K562 (cell line): ENCODE measurements around the gene SEC23B. TPM values are rescaled to one million over a fixed set of nuclear protein-coding genes. Genes with fewer than 3 reads are reported as not detected.

Source experiments
- ATAC-seq: fragments of 200-7000 bp; cut with Tn5 transposase; 3 replicates; pipeline ENCODE4 v1.9.1; 2020; ENCODE audit warnings: moderate library complexity
- BruUV-seq: library from RNA; stranded (reverse); fragments of 400-500 nt; replicated peaks from 2 replicates; lab custom pipeline; 2021; lab: Mats Ljungman, UMichigan
- CTCF ChIA-PET: fragments of 300-600 bp; formaldehyde crosslinking; extraction: SDS; loops from one replicate; lab custom pipeline; 2021; ENCODE audit warnings: low intra/inter-chr PET ratio; lab: Yijun Ruan, JAX
- POLR2A ChIA-PET: fragments of 300-600, 350-650 bp; sonication (Branson Sonifier 250); formaldehyde crosslinking; extraction: SDS; loops from one replicate; lab custom pipeline; 2021; ENCODE audit warnings: antibody characterized with exemption, inconsistent platforms; lab: Yijun Ruan, JAX
- DNase-seq, 4 experiments: peaks; one replicate each; pipeline versions ENCODE4 v3.0.0 to v3.0.0-alpha.2; 2011 to 2018; ENCODE audit warnings: low spot score in 3 of 4, mixed read lengths in 3 of 4; ENCODE audit errors: extremely low read depth in 1 of 4
- FAIRE-seq: peaks from 2 replicates; lab custom pipeline; 2011; peaks lifted over from hg19 to GRCh38; lab: Jason Lieb, UNC
- H2AFZ ChIP-seq: 2 replicates; pipeline ENCODE4 v1.6.0; 2011; ENCODE audit warnings: low read depth, low read length, control low read depth, inconsistent platforms
- H3K27ac ChIP-seq: fragments of 200-600 bp; 3 replicates; pipeline ENCODE4 v1.8.0; 2011; ENCODE audit warnings: low read depth, mild to moderate bottlenecking, control low read depth, inconsistent platforms, low read length, moderate library complexity, mixed read lengths; ENCODE audit errors: extremely low read depth
- H3K27me3 ChIP-seq, 2 experiments: fragments of 300-600 bp in 1 of 2; 2 replicates in 1 of 2; 3 replicates in 1 of 2; pipeline versions ENCODE4 v1.6.0 to v1.8.0; 2011; ENCODE audit warnings: inconsistent platforms in 2 of 2, low read length in 2 of 2, mild to moderate bottlenecking in 1 of 2, mixed read lengths in 1 of 2, moderate library complexity in 1 of 2; ENCODE audit not compliant: control insufficient read depth in 2 of 2, insufficient read depth in 2 of 2
- H3K36me3 ChIP-seq: fragments of 300-600 bp; 3 replicates; pipeline ENCODE4 v1.8.0; 2011; ENCODE audit warnings: mild to moderate bottlenecking, low read length, inconsistent platforms; ENCODE audit not compliant: control insufficient read depth, insufficient read depth
- H3K4me1 ChIP-seq, 2 experiments: fragments of 200-600 bp in 1 of 2; replicated peaks in 1 of 2; 2 replicates in 1 of 2; 3 replicates in 1 of 2; pipeline versions ENCODE4 v1.5.1 to v1.8.0; 2011; ENCODE audit warnings: inconsistent platforms in 2 of 2, low read length in 2 of 2, mild to moderate bottlenecking in 1 of 2, mixed read lengths in 1 of 2, moderate library complexity in 1 of 2; ENCODE audit not compliant: control insufficient read depth in 2 of 2, insufficient read depth in 2 of 2
- H3K4me2 ChIP-seq: 2 replicates; pipeline ENCODE4 v1.6.1; 2011; ENCODE audit warnings: low read length, control low read depth, inconsistent platforms, mixed read lengths; ENCODE audit not compliant: insufficient read depth
- H3K4me3 ChIP-seq: fragments of 200-600 bp; sonication (generic), shearing (Covaris generic); 2 replicates; pipeline ENCODE4 v1.5.1; 2016; ENCODE audit warnings: control low read depth, inconsistent platforms
- H3K79me2 ChIP-seq: fragments of 200-600 bp; 3 replicates; pipeline ENCODE4 v1.8.0; 2011; ENCODE audit warnings: low read length, inconsistent platforms; ENCODE audit not compliant: control insufficient read depth, insufficient read depth
- H3K9ac ChIP-seq, 2 experiments: 2 replicates each; pipeline versions ENCODE4 v1.6.0 to v1.6.1; 2011; ENCODE audit warnings: low read depth in 2 of 2, low read length in 2 of 2, control low read depth in 1 of 2, inconsistent platforms in 1 of 2, mild to moderate bottlenecking in 1 of 2, mixed read lengths in 1 of 2; ENCODE audit not compliant: insufficient read depth in 1 of 2
- H3K9me1 ChIP-seq: one replicate; pipeline ENCODE4 v1.6.0; 2011; ENCODE audit warnings: inconsistent platforms, mild to moderate bottlenecking, low read length, moderate library complexity; ENCODE audit not compliant: control insufficient read depth, insufficient read depth
- H3K9me3 ChIP-seq: replicated peaks from 2 replicates; pipeline ENCODE4 v1.5.1; 2011; ENCODE audit warnings: low read depth, low read length, inconsistent platforms; ENCODE audit not compliant: control insufficient read depth, insufficient read depth
- H4K20me1 ChIP-seq: replicated peaks from 2 replicates; pipeline ENCODE4 v1.6.1; 2011; ENCODE audit warnings: low read length, inconsistent platforms, mixed read lengths; ENCODE audit not compliant: control insufficient read depth, insufficient read depth
- ASH1L ChIP-seq: fragments of 450-650 bp; IDR thresholded peaks from 2 replicates; pipeline ENCODE4 v1.6.1; 2018; ENCODE audit warnings: borderline replicate concordance, mild to moderate bottlenecking, low read depth; ENCODE audit not compliant: partially characterized antibody
- ILF3 ChIP-seq: fragments of 450-650 bp; IDR thresholded peaks from 2 replicates; pipeline ENCODE4 v1.6.1; 2018; ENCODE audit warnings: antibody characterized with exemption, mild to moderate bottlenecking, moderate library complexity, borderline replicate concordance
- SMARCB1 ChIP-seq: IDR thresholded peaks from 2 replicates; pipeline ENCODE4 v1.6.1; 2011; ENCODE audit warnings: improper control_type of control experiment, low read depth; ENCODE audit not compliant: insufficient read length
- ZBTB11 ChIP-seq, 3 experiments: fragments of 200-800 bp in 1 of 3; fragments of 250-450 bp in 1 of 3; fragments of 450-650 bp in 1 of 3; sonication (Bioruptor Pico) in 1 of 3; sonication (Bioruptor generic) in 1 of 3; formaldehyde crosslinking in 1 of 3; IDR thresholded peaks; 2 replicates each; pipeline versions ENCODE4 v1.6.1 to v1.8.0; 2016 to 2022; ENCODE audit warnings: mild to moderate bottlenecking in 2 of 3, missing genetic modification characterization in 2 of 3, missing compliant biosample characterization in 1 of 3, moderate library complexity in 1 of 3
- WGBS: fragments of 100-300 bp; shearing (Covaris generic); methylation state at CpG from one replicate; pipeline ENCODE4 v1.1.6; 2016; ENCODE audit warnings: low coverage, mixed read lengths; ENCODE audit not compliant: insufficient coverage; ENCODE audit errors: missing lambda C conversion rate; 5-methylcytosine and 5-hydroxymethylcytosine counted together
- in situ Hi-C: fragments of 300-500 bp; cut with MboI; formaldehyde crosslinking; loops from 4 replicates; pipeline ENCODE4 v1.15.0; 2018; ENCODE audit warnings: inconsistent platforms, mixed read lengths
- intact Hi-C: fragments of 100-400 bp; cut with micrococcal nuclease; formaldehyde crosslinking; loops from 2 replicates; pipeline ENCODE4 v1.14.2; 2022
- polyA plus RNA-seq, 8 experiments: library from polyadenylated mRNA; depleted of rRNA in 4 of 8; stranded (reverse) in 5 of 8; unstranded in 3 of 8; fragments of >200 nt; fragmentation: Nextera tagmentation in 2 of 8; fragmentation: Illumina TruSeq in 1 of 8; extraction: Ambion mirVana in 2 of 8; extraction: Trizol in 1 of 8; gene quantifications; 2 replicates each; pipeline versions ENCODE4 v1.2.1 to v1.2.3, GENCODE V29; 2011 to 2014; ENCODE audit warnings: inconsistent platforms in 1 of 8, missing spikeins in 1 of 8
- total RNA-seq, 7 experiments: library from RNA; depleted of rRNA in 6 of 7; stranded (reverse); fragments of >200 nt in 6 of 7; fragmentation: Illumina TruSeq in 2 of 7; extraction: Trizol in 2 of 7; gene quantifications; 2 replicates each; pipeline versions ENCODE4 v1.2.1 to v1.2.3, GENCODE V29; 2011 to 2021; ENCODE audit warnings: low replicate concordance in 1 of 7
- TF ChIP-seq, protein P1 (sequence below): fragments of 250-450 bp; sonication (Bioruptor Pico); IDR thresholded peaks from 2 replicates; pipeline ENCODE4 v1.4.0; 2020; ENCODE audit warnings: mild to moderate bottlenecking, moderate library complexity

SEC23B gene
- total and polyA plus RNA-seq, 9 of the 15 experiments (the other 6 are each of a cell fraction or from before 2014, with no cell fraction given): 31.7 to 70.2 (median 38.5) TPM

DNA sequence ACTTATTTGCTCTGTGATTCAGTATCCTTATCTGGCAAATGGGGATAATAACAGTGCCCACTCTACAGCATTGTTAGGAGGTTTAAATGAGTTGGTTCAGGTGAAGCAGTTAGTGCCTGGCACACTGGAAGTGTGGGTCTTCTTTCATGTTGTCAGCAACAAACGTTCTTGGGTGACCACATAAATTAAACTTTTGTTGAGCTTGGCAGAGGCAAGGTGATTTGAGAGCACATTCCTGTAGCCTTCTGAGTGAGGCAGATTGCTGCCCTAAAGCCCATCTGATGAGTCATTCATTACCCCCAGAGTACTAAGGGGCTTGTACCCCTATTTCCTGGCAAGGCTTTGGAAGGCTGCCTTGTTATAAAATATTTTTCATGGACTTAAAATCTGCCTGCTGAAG, 25.8 kb downstream of the SEC23B start:
- POLR2A ChIA-PET: no interaction called here
- DNase-seq (no peak), ATAC-seq (no peak)
- no peaks in the 10 kb centered on the region for H3K4me1 ChIP-seq
- 0% methylated on average over 1 of the region's 1 CpG for WGBS
- intact Hi-C loops: no loop called here
- H3K27me3 ChIP-seq: no peaks in the 10 kb centered on the region
- H3K9ac ChIP-seq: no peak overlapping the region
- no peak overlapping the region for H3K4me3 ChIP-seq
- no peaks in the 10 kb centered on the region for H3K79me2 ChIP-seq
- H2AFZ ChIP-seq: no peak overlapping the region
- no peak overlapping the region for H3K27ac ChIP-seq
- H3K9me3 ChIP-seq: no peaks in the 10 kb centered on the region
- H3K36me3 ChIP-seq: peaks cover 66% of the 10 kb centered on the region
- H3K9me1 ChIP-seq: no peaks in the 10 kb centered on the region
- H3K4me2 ChIP-seq: no peak overlapping the region
- no TSS peak for BruUV-seq
- TF ChIP-seq ASH1L (no peak), ILF3 (no peak), ZBTB11 (CRISPR knock-in tag; IDR thresholded peaks at IDR 0.05) (no peak), SMARCB1 (no peak)
- TF ChIP-seq, protein P1, sequence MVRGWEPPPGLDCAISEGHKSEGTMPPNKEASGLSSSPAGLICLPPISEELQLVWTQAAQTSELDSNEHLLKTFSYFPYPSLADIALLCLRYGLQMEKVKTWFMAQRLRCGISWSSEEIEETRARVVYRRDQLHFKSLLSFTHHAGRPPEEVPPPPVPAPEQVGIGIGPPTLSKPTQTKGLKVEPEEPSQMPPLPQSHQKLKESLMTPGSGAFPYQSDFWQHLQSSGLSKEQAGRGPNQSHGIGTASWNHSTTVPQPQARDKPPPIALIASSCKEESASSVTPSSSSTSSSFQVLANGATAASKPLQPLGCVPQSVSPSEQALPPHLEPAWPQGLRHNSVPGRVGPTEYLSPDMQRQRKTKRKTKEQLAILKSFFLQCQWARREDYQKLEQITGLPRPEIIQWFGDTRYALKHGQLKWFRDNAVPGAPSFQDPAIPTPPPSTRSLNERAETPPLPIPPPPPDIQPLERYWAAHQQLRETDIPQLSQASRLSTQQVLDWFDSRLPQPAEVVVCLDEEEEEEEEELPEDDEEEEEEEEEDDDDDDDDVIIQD: no peak
- TF ChIP-seq, all 486 proteins: peak for 0
- CTCF ChIA-PET: no interaction called here
- H4K20me1 ChIP-seq: no peaks in the 10 kb centered on the region
- no peak for FAIRE-seq
- in situ Hi-C loops: no loop called here
